DND-41 (cell line): Measurements from ENCODE around the gene DMC1.

Experiments
- CTCF ChIP-seq: IDR thresholded peaks from 2 replicates; pipeline ENCODE4 v1.5.1; 2012; ENCODE audit warnings: borderline replicate concordance, low read length, moderate library complexity, mild to moderate bottlenecking; ENCODE audit not compliant: poor library complexity, severe bottlenecking; ENCODE audit errors: extremely low read depth
- EZH2 ChIP-seq: IDR thresholded peaks from 3 replicates; pipeline ENCODE4 v1.6.1; 2012; ENCODE audit warnings: borderline replicate concordance, low read depth, mild to moderate bottlenecking, moderate library complexity, low read length, inconsistent platforms; ENCODE audit not compliant: severe bottlenecking

- no peak for TF ChIP-seq CTCF
- no peak for TF ChIP-seq EZH2
Observed at GRCh38 chr22:38601221-38601764, 31.3 kb upstream of the DMC1 start.
